Upper lobe of left lung (tissue), 6 donors: ENCODE results near the gene TGDS. TPM values are rescaled to one million over a fixed set of nuclear protein-coding genes. Genes with fewer than 3 reads are reported as not detected.

Source experiments
- ATAC-seq, 2 donors: fragments of 200-7000 bp; cut with Tn5 transposase; one replicate each; pipeline ENCODE4 v1.9.1; 2022; ENCODE audit warnings: mild to moderate bottlenecking in 2 of 2, moderate library complexity in 2 of 2; ENCODE audit not compliant: low FRiP score in 2 of 2
- DNase-seq, 2 donors: peaks; one replicate each; pipeline ENCODE4 v3.0.0-alpha.2; 2019 to 2020
- H3K27ac ChIP-seq, 4 donors: fragments of 200-600 bp; sonication (generic); one replicate each; pipeline ENCODE4 v1.5.1; 2016 to 2019
- H3K27me3 ChIP-seq, 4 donors: fragments of 200-600 bp; sonication (generic); one replicate each; pipeline ENCODE4 v1.5.1; 2017 to 2019
- H3K36me3 ChIP-seq, 4 donors: fragments of 200-600 bp; sonication (generic); one replicate each; pipeline ENCODE4 v1.5.1; 2016 to 2019
- H3K4me1 ChIP-seq, 4 donors: fragments of 200-600 bp; sonication (generic); one replicate each; pipeline ENCODE4 v1.5.1; 2018 to 2019
- H3K4me3 ChIP-seq, 4 donors: fragments of 200-600 bp; sonication (generic); one replicate each; pipeline ENCODE4 v1.5.1; 2017 to 2019; ENCODE audit warnings: mild to moderate bottlenecking in 2 of 4, moderate library complexity in 1 of 4
- H3K9me3 ChIP-seq, 4 donors: fragments of 200-600 bp; sonication (generic); one replicate each; pipeline ENCODE4 v1.5.1; 2018 to 2019
- EP300 ChIP-seq, 4 donors: sonication (generic); formaldehyde crosslinking; IDR thresholded peaks; one replicate each; pipeline ENCODE4 v1.5.1; 2017; ENCODE audit warnings: antibody characterized with exemption in 4 of 4, control low read depth in 2 of 4
- POLR2A ChIP-seq, 4 donors: fragments of 450-650 bp; IDR thresholded peaks; one replicate each; pipeline ENCODE4 v1.5.1; 2016 to 2017; ENCODE audit warnings: antibody characterized with exemption in 4 of 4, mild to moderate bottlenecking in 2 of 4
- POLR2AphosphoS5 ChIP-seq, 2 donors: sonication (generic); formaldehyde crosslinking; IDR thresholded peaks; one replicate each; pipeline ENCODE4 v1.5.1; 2017; ENCODE audit warnings: antibody characterized with exemption in 2 of 2
- WGBS, 2 donors: methylation state at CpG; one replicate each; pipeline ENCODE4 v1.1.5; 2017 to 2018; 5-methylcytosine and 5-hydroxymethylcytosine counted together
- total RNA-seq, 6 donors: library from RNA; depleted of rRNA in 4 of 6; stranded (reverse); fragments of >200 nt in 4 of 6; gene quantifications; one replicate each; pipeline versions ENCODE4 v1.1.0 to v1.2.1, GENCODE V29; 2016 to 2021
- TF ChIP-seq, protein P1 (sequence below), 6 experiments: fragments of 450-650 bp in 4 of 6; fragments of 200-600 bp in 2 of 6; sonication (generic) in 2 of 6; IDR thresholded peaks; one replicate each; pipeline ENCODE4 v1.5.1; 2016 to 2019; ENCODE audit warnings: antibody characterized with exemption in 6 of 6
- donor health status: DM: no; HTN: no; CAD: no; lungs with moderate emphysema.
- donor health status: DM: no; HTN: yes; CAD: no; lungs with severe emphysema.

The TGDS gene
- total RNA-seq, 6 donors from 2014 or later: 2.8 to 13.5 (median 7.5) TPM

DNA sequence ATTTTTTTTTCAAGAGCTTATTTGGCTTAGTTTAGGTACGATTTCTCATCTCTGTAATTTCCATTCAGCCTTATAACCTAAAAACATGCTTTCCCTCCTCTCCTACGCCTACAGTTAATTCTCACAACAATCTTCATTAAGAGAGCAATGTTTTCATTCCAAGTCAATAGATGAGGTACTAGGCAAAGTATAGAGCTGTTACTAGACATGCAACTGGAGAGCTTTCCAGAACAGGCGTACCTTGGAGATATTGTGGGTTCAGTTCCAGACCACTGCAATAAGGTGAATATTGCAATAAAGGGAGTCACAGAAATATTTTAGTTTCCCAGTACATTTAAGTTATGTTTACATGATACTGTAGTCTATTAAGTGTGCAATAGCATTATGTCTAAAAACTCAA lies 34.8 kb downstream of the TGDS start:
- no peak overlapping the region for H3K27ac ChIP-seq
- H3K27me3 ChIP-seq: no peaks in the 10 kb centered on the region
- H3K36me3 ChIP-seq: peaks cover 0 to 5% (median 0%) of the 10 kb centered on the region in 4 donors
- H3K9me3 ChIP-seq: no peaks in the 10 kb centered on the region
- ATAC-seq: no peak
- no peaks in the 10 kb centered on the region for H3K4me1 ChIP-seq
- no peak overlapping the region for H3K4me3 ChIP-seq
- DNase-seq: no peak
- WGBS, 2 donors: 82 to 91% methylated on average over 3 of the region's 3 CpGs
- TF ChIP-seq, protein P1, sequence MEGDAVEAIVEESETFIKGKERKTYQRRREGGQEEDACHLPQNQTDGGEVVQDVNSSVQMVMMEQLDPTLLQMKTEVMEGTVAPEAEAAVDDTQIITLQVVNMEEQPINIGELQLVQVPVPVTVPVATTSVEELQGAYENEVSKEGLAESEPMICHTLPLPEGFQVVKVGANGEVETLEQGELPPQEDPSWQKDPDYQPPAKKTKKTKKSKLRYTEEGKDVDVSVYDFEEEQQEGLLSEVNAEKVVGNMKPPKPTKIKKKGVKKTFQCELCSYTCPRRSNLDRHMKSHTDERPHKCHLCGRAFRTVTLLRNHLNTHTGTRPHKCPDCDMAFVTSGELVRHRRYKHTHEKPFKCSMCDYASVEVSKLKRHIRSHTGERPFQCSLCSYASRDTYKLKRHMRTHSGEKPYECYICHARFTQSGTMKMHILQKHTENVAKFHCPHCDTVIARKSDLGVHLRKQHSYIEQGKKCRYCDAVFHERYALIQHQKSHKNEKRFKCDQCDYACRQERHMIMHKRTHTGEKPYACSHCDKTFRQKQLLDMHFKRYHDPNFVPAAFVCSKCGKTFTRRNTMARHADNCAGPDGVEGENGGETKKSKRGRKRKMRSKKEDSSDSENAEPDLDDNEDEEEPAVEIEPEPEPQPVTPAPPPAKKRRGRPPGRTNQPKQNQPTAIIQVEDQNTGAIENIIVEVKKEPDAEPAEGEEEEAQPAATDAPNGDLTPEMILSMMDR (IDR thresholded peaks at IDR 0.05): no peak
- TF ChIP-seq EP300 (IDR thresholded peaks at IDR 0.05) (no peak), POLR2A (IDR thresholded peaks at IDR 0.05) (no peak), POLR2AphosphoS5 (IDR thresholded peaks at IDR 0.05) (no peak)

- no peaks in the 10 kb centered on the region for H3K9me3 ChIP-seq
- ATAC-seq: no peak
Observed at GRCh38 chr13:94560116-94560515, 35.8 kb downstream of the TGDS start.

GRCh38 chr13:94559222-94559795 lies 36.6 kb downstream of the TGDS start:
- no peaks in the 10 kb centered on the region for H3K9me3 ChIP-seq
- 87 to 91% methylated on average over 6 of the region's 6 CpGs for WGBS, 2 donors
- H3K36me3 ChIP-seq: peaks cover 0 to 5% (median 0%) of the 10 kb centered on the region in 4 donors
- TF ChIP-seq EP300 (IDR thresholded peaks at IDR 0.05) (no peak), POLR2AphosphoS5 (IDR thresholded peaks at IDR 0.05) (no peak), POLR2A (IDR thresholded peaks at IDR 0.05) (no peak)
- TF ChIP-seq, protein P1 (IDR thresholded peaks at IDR 0.05): no peak
- no peak overlapping the region for H3K27ac ChIP-seq
- H3K27me3 ChIP-seq: no peaks in the 10 kb centered on the region
- DNase-seq (no peak), ATAC-seq (no peak)
- no peaks in the 10 kb centered on the region for H3K4me1 ChIP-seq
- H3K4me3 ChIP-seq: no peak overlapping the region

More at GRCh38 chr13:94560116-94560515, 35.8 kb downstream of the TGDS start:
- 75 to 84% methylated on average over 2 of the region's 2 CpGs for WGBS, 2 donors
- Histone ChIP-seq H3K36me3 (peaks cover 0 to 5% (median 0%) of the 10 kb centered on the region in 4 donors), H3K4me3 (no peak overlapping the region), H3K27ac (no peak overlapping the region), H3K27me3 (no peaks in the 10 kb centered on the region), H3K4me1 (no peaks in the 10 kb centered on the region)
- TF ChIP-seq, protein P1 (IDR thresholded peaks at IDR 0.05): no peak
- TF ChIP-seq POLR2AphosphoS5 (IDR thresholded peaks at IDR 0.05) (no peak), POLR2A (IDR thresholded peaks at IDR 0.05) (no peak), EP300 (IDR thresholded peaks at IDR 0.05) (no peak)
- DNase-seq: no peak

- WGBS, 2 donors: 63 to 83% methylated on average over 6 of the region's 6 CpGs
- Histone ChIP-seq H3K27me3 (no peaks in the 10 kb centered on the region), H3K4me1 (no peaks in the 10 kb centered on the region), H3K9me3 (no peaks in the 10 kb centered on the region), H3K36me3 (peaks cover 0 to 5% (median 0%) of the 10 kb centered on the region in 4 donors), H3K27ac (no peak overlapping the region), H3K4me3 (no peak overlapping the region)
- ATAC-seq: no peak
- DNase-seq: no peak
- TF ChIP-seq EP300 (IDR thresholded peaks at IDR 0.05) (no peak), POLR2A (IDR thresholded peaks at IDR 0.05) (no peak), POLR2AphosphoS5 (IDR thresholded peaks at IDR 0.05) (no peak)
- TF ChIP-seq, protein P1 (IDR thresholded peaks at IDR 0.05): no peak
Observed at GRCh38 chr13:94558716-94559115, 37.2 kb downstream of the TGDS start.

DNA sequence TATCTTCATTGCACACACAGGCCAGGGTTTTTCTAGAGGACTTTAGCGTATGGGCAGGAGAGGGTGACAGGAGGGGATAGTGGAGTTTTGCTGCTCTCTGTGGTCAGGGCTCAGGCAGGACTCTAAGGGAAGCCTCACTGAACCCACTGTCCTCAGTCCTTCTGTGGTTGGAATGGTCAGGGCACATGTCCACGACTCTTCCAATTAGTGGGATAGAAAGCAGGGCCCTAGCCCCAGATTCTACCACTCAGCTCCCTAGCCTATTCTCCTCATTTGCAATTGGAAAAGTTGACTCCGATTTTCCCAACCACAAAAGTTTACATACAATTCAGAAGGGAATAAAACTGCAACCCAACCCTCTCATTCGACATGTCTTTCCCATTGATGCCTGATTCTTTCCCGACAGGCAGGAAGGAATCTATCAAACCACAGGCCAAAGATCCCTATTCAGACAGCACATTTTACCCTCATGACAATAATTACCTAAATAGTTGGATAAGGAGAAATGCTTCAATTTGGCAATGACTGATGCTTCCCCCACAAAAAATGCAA lies 38.2 kb downstream of the TGDS start:
- ATAC-seq: no peak
- Histone ChIP-seq H3K4me3 (no peak overlapping the region), H3K27me3 (no peaks in the 10 kb centered on the region), H3K9me3 (no peaks in the 10 kb centered on the region), H3K4me1 (no peaks in the 10 kb centered on the region), H3K36me3 (peaks cover 0 to under 1% (median 0%) of the 10 kb centered on the region in 4 donors), H3K27ac (no peak overlapping the region)
- WGBS, 2 donors: 75 to 76% methylated on average over 5 of the region's 5 CpGs
- TF ChIP-seq EP300 (IDR thresholded peaks at IDR 0.05) (no peak), POLR2A (IDR thresholded peaks at IDR 0.05) (no peak), POLR2AphosphoS5 (IDR thresholded peaks at IDR 0.05) (no peak)
- TF ChIP-seq, protein P1 (IDR thresholded peaks at IDR 0.05): no peak
- no peak for DNase-seq
